Measurements from ENCODE around the gene BTBD2.

Gene BTBD2

GRCh38 chr19:1941146-1942077, 74.1 kb downstream of the BTBD2 start, which contains the start of gene CSNK1G2:
Gene CSNK1G2 (plus strand): TSS chr19:1941172. CDS start chr19:1969773, 28,601 bp downstream.
- DNase-seq (ENCODE audit: low read depth): no peak

- DNase-seq (ENCODE audit: low read depth): no peak
Measured at GRCh38 chr19:1938071-1938470, 77.4 kb downstream of the BTBD2 start.

GRCh38 chr19:1936916-1937610, 78.5 kb downstream of the BTBD2 start:
- DNase-seq (ENCODE audit: low read depth): no peak

GRCh38 chr19:1936430-1936829, 79.1 kb downstream of the BTBD2 start:
- no peak for DNase-seq (ENCODE audit: low read depth)

GRCh38 chr19:1935484-1936208, 79.9 kb downstream of the BTBD2 start:
- DNase-seq (ENCODE audit: low read depth): peak; percentile 51
